SHP77 (cell line): ENCODE results near the gene C17orf67.

Source experiments
- DNase-seq, 2 experiments: peaks; one replicate each; lab custom pipeline; 2025; lab: John Stamatoyannopoulos, UW

The C17orf67 gene

GRCh38 chr17:56833057-56833808 is 487 bp downstream of the C17orf67 start:
- DNase-seq = no peak

GRCh38 chr17:56832446-56832845 is 1.3 kb downstream of the C17orf67 start:
- DNase-seq = no peak

- DNase-seq = no peak
These were observed 2.2 kb downstream of the C17orf67 start for GRCh38 chr17:56831369-56832095.

- DNase-seq = no peak
These were observed 2.9 kb downstream of the C17orf67 start for GRCh38 chr17:56830726-56831368.

GRCh38 chr17:56826611-56827414 is 6.9 kb downstream of the C17orf67 start:
- DNase-seq = no peak

GRCh38 chr17:56824503-56824902 is 9.2 kb downstream of the C17orf67 start:
- no peak for DNase-seq

GRCh38 chr17:56823848-56824247 is 9.9 kb downstream of the C17orf67 start:
- no peak for DNase-seq

GRCh38 chr17:56822725-56823124 is 11.0 kb downstream of the C17orf67 start:
- DNase-seq = no peak

GRCh38 chr17:56821847-56822534 is 11.7 kb downstream of the C17orf67 start:
- no peak for DNase-seq

- no peak for DNase-seq
These were observed 13.5 kb downstream of the C17orf67 start for GRCh38 chr17:56820207-56820606.

- DNase-seq = peak; percentile 21 to 54
These were observed 14.1 kb downstream of the C17orf67 start for GRCh38 chr17:56819431-56820145.

- no peak for DNase-seq
These were observed 14.7 kb downstream of the C17orf67 start for GRCh38 chr17:56819030-56819429.

GRCh38 chr17:56817066-56817465 is 16.7 kb downstream of the C17orf67 start:
- DNase-seq = no peak

GRCh38 chr17:56815711-56816110 is 18.0 kb downstream of the C17orf67 start:
- no peak for DNase-seq

- DNase-seq = no peak
These were observed 20.8 kb downstream of the C17orf67 start for GRCh38 chr17:56812901-56813388.

GRCh38 chr17:56810891-56811775 is 22.6 kb downstream of the C17orf67 start:
- no peak for DNase-seq

GRCh38 chr17:56810343-56810742 is 23.4 kb downstream of the C17orf67 start:
- DNase-seq = no peak

GRCh38 chr17:56809820-56810179 is 23.9 kb downstream of the C17orf67 start:
- DNase-seq = no peak

- no peak for DNase-seq
These were observed 24.5 kb downstream of the C17orf67 start for GRCh38 chr17:56809106-56809819.
